H1 (cell line): ENCODE results near the gene ABI3. TPM values are rescaled to one million over a fixed set of nuclear protein-coding genes. Genes with fewer than 3 reads are reported as not detected.

Experiments used
- ATF3 ChIP-seq: IDR thresholded peaks from 2 replicates; pipeline ENCODE4 v1.6.1; 2011; ENCODE audit warnings: low read depth, mild to moderate bottlenecking, low read length; ENCODE audit not compliant: insufficient read depth
- BCL11A ChIP-seq, 2 experiments: IDR thresholded peaks; one replicate each; pipeline ENCODE4 v1.6.1; 2011; ENCODE audit warnings: low read depth in 2 of 2, low read length in 2 of 2, mild to moderate bottlenecking in 2 of 2
- CHD7 ChIP-seq: fragments of 300-600 bp; sonication (generic); IDR thresholded peaks from 2 replicates; pipeline ENCODE4 v1.7.1; 2012; ENCODE audit warnings: low read length, moderate library complexity, mild to moderate bottlenecking, inconsistent platforms; ENCODE audit not compliant: insufficient replicate concordance
- JUND ChIP-seq: IDR thresholded peaks from 2 replicates; pipeline ENCODE4 v1.6.1; 2011; ENCODE audit warnings: mild to moderate bottlenecking, improper control_type of control experiment, low read length
- MAFK ChIP-seq: IDR thresholded peaks from 2 replicates; pipeline ENCODE4 v1.6.1; 2012; ENCODE audit warnings: low read depth, mild to moderate bottlenecking, improper control_type of control experiment, low read length
- NRF1 ChIP-seq: IDR thresholded peaks from 2 replicates; pipeline ENCODE4 v1.6.1; 2011; ENCODE audit warnings: mild to moderate bottlenecking, low read depth, low read length, improper control_type of control experiment
- RAD21 ChIP-seq, 2 experiments: IDR thresholded peaks in 1 of 2; conservative IDR thresholded peaks in 1 of 2; 2 replicates each; pipeline ENCODE4 v1.6.1; 2011; ENCODE audit warnings: low read depth in 2 of 2, low read length in 2 of 2, improper control_type of control experiment in 1 of 2, inconsistent platforms in 1 of 2, mild to moderate bottlenecking in 1 of 2, moderate library complexity in 1 of 2
- RXRA ChIP-seq: IDR thresholded peaks from 2 replicates; pipeline ENCODE4 v1.6.1; 2011; ENCODE audit warnings: low read depth, mild to moderate bottlenecking, low read length, moderate library complexity; ENCODE audit not compliant: insufficient read depth
- TCF12 ChIP-seq: IDR thresholded peaks from 2 replicates; pipeline ENCODE4 v1.6.1; 2011; ENCODE audit warnings: low read depth, mild to moderate bottlenecking, low read length
- TEAD4 ChIP-seq: IDR thresholded peaks from 2 replicates; pipeline ENCODE4 v1.6.1; 2012; ENCODE audit warnings: low read depth, low read length, inconsistent platforms, mixed read lengths
- polyA plus RNA-seq, 7 experiments: library from polyadenylated mRNA; depleted of rRNA in 3 of 7; stranded (reverse) in 5 of 7; unstranded in 2 of 7; fragments of >200 nt in 5 of 7; fragments of 200-250 nt in 2 of 7; gene quantifications; 1 replicate in 5 of 7; 2 replicates in 1 of 7; 4 replicates in 1 of 7; pipeline versions ENCODE4 v1.2.1 to v1.2.3, GENCODE V29; 2011 to 2013; ENCODE audit warnings: missing spikeins in 2 of 7, mixed read lengths in 2 of 7
- total RNA-seq: library from RNA; stranded (reverse); fragmentation: NEBNext Ultra II Directional; extraction: Animal tissue kit (Norgen Biotek cat#: 25700); gene quantifications from 2 replicates; pipeline ENCODE4 v1.2.1, GENCODE V29; 2021

ABI3 gene
- total and polyA plus RNA-seq, 2 of the 8 experiments (the other 6 are each of a cell fraction or from before 2014, with no cell fraction given): 1.3 to 2.5 TPM

- TF ChIP-seq CHD7 (no peak), TEAD4 (no peak), JUND (no peak), RXRA (no peak), RAD21 (IDR thresholded peaks at IDR 0.05 in 1 of 2, conservative IDR thresholded peaks at IDR 0.05 in 1 of 2; ENCODE audit: low read depth in 2 of 2, low read length in 2 of 2) (no peak), MAFK (no peak), TCF12 (no peak), ATF3 (no peak), NRF1 (no peak), BCL11A (IDR thresholded peaks at IDR 0.05; ENCODE audit: low read depth in 2 of 2, low read length in 2 of 2) (no peak)
These were observed 15.2 kb downstream of the ABI3 start (continued) for GRCh38 chr17:49225554-49226236.
